Stomach (tissue), 9 donors: Measurements from ENCODE around the gene GAP43. TPM values are rescaled to one million over a fixed set of nuclear protein-coding genes. Genes with fewer than 3 reads are reported as not detected.

ENCODE experiments used
- DNase-seq, 2 donors: peaks; one replicate each; pipeline versions ENCODE4 v3.0.0 to v3.0.0-alpha.2; 2013 to 2019
- H3K27ac ChIP-seq, 5 donors: fragments of 200-600 bp in 4 of 5; sonication (generic) in 4 of 5; one replicate each; pipeline ENCODE4 v1.5.1; 2013 to 2019; ENCODE audit warnings: mild to moderate bottlenecking in 1 of 5, moderate library complexity in 1 of 5
- H3K27me3 ChIP-seq, 3 donors: fragments of 200-600 bp; sonication (generic); one replicate each; pipeline ENCODE4 v1.5.1; 2017 to 2019; ENCODE audit warnings: mixed run types in 1 of 3
- H3K36me3 ChIP-seq, 4 donors: fragments of 200-600 bp; sonication (generic); 1 replicate in 3 of 4; 2 replicates in 1 of 4; pipeline ENCODE4 v1.5.1; 2016 to 2019
- H3K4me1 ChIP-seq, 4 donors: fragments of 200-600 bp; sonication (generic); one replicate each; pipeline ENCODE4 v1.5.1; 2016 to 2019
- H3K4me3 ChIP-seq, 4 donors: fragments of 200-600 bp; sonication (generic) in 3 of 4; one replicate each; pipeline ENCODE4 v1.5.1; 2016 to 2019; ENCODE audit warnings: mild to moderate bottlenecking in 1 of 4
- H3K9me3 ChIP-seq, 4 donors: fragments of 200-600 bp; sonication (generic); one replicate each; pipeline ENCODE4 v1.5.1; 2016 to 2019
- EP300 ChIP-seq: sonication (generic); formaldehyde crosslinking; IDR thresholded peaks from one replicate; pipeline ENCODE4 v1.6.1; 2017; ENCODE audit warnings: antibody characterized with exemption
- POLR2A ChIP-seq, 4 donors: fragments of 450-650 bp; IDR thresholded peaks; one replicate each; pipeline ENCODE4 v1.6.1; 2016; ENCODE audit warnings: antibody characterized with exemption in 4 of 4, control low read depth in 2 of 4, mild to moderate bottlenecking in 1 of 4, moderate library complexity in 1 of 4
- POLR2AphosphoS5 ChIP-seq, 3 donors: sonication (generic); formaldehyde crosslinking; IDR thresholded peaks; one replicate each; pipeline ENCODE4 v1.6.1; 2016; ENCODE audit warnings: antibody characterized with exemption in 3 of 3
- WGBS, 5 donors: extraction: QIAGEN DNeasy Blood & Tissue Kit in 3 of 5; methylation state at CpG; one replicate each; pipeline versions ENCODE4 v1.1.5 to v1.1.7; 2013 to 2018; 5-methylcytosine and 5-hydroxymethylcytosine counted together
- intact Hi-C: fragments of 100-400 bp; cut with DNase I; formaldehyde crosslinking; loops from one replicate; pipeline ENCODE4 v1.15.1; 2023; ENCODE audit warnings: low total_unique reads
- polyA plus RNA-seq, 3 donors: library from polyadenylated mRNA; stranded (reverse); fragments of 200-250 nt; gene quantifications; one replicate each; pipeline ENCODE4 v1.2.3, GENCODE V29; 2013
- total RNA-seq, 5 donors: library from RNA; depleted of rRNA; stranded (reverse); fragments of >200 nt; gene quantifications; one replicate each; pipeline versions ENCODE4 v1.1.0 to v1.2.3, GENCODE V29; 2014 to 2016
- TF ChIP-seq, protein P1 (sequence below), 7 experiments: fragments of 450-650 bp in 4 of 7; fragments of 200-600 bp in 3 of 7; sonication (generic) in 3 of 7; IDR thresholded peaks; one replicate each; pipeline ENCODE4 v1.5.1; 2016 to 2019; ENCODE audit warnings: antibody characterized with exemption in 7 of 7, control low read depth in 2 of 7, mild to moderate bottlenecking in 1 of 7
- donor health status: healthy with polysubstance abuse.
- donor health status: Bipolar disorder and iron deficiency.
- donor health status: healthy.

The GAP43 gene
- total and polyA plus RNA-seq, 8 donors, result 1.00 to 4.8 (median 1.4) TPM; not detected in 2

DNA sequence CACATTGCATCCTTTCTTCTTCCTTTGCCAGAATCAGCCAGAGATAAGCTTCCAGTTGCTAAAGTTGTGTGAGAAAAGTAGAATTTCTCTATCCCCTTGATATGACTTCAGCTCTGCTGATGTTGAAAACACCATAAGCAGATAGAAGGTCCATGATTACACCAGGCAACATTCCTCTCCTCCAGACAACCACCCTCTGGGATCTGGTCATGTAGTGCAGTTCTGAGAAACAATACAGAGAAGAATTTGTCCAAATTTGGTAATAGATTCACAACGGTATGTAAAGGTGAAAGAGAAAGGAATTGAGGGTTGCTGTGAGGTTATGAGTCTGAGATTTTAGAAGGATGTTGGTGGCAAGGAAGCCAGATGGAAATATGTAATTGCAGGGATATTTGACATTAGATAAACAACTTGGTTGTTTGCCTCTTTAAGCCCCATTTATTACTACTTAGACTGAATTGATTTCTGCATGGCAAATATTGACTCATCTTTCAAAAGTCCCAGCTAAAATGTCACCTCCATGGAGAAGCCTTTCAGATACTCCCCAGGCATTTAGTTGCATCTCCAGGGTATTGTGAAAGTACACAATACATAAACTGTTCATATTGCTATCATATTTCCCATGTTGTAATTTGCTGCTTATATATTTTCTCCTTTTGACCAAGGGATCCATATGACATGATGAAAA, 134.9 kb downstream of the GAP43 start:
- H3K4me1 ChIP-seq, result no peaks in the 10 kb centered on the region
- intact Hi-C loops, result no loop called here
- TF ChIP-seq POLR2AphosphoS5 (IDR thresholded peaks at IDR 0.05), result no peak
- TF ChIP-seq, protein P1, sequence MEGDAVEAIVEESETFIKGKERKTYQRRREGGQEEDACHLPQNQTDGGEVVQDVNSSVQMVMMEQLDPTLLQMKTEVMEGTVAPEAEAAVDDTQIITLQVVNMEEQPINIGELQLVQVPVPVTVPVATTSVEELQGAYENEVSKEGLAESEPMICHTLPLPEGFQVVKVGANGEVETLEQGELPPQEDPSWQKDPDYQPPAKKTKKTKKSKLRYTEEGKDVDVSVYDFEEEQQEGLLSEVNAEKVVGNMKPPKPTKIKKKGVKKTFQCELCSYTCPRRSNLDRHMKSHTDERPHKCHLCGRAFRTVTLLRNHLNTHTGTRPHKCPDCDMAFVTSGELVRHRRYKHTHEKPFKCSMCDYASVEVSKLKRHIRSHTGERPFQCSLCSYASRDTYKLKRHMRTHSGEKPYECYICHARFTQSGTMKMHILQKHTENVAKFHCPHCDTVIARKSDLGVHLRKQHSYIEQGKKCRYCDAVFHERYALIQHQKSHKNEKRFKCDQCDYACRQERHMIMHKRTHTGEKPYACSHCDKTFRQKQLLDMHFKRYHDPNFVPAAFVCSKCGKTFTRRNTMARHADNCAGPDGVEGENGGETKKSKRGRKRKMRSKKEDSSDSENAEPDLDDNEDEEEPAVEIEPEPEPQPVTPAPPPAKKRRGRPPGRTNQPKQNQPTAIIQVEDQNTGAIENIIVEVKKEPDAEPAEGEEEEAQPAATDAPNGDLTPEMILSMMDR (IDR thresholded peaks at IDR 0.05), result no peak
- no peak for TF ChIP-seq EP300
- TF ChIP-seq POLR2A (IDR thresholded peaks at IDR 0.05), result no peak
- 53 to 69% (median 59%) methylated on average over 1 of the region's 1 CpG for WGBS, 5 donors
- H3K9me3 ChIP-seq, result peaks cover 0 to 6% (median 2%) of the 10 kb centered on the region in 4 donors
- no peak overlapping the region for H3K4me3 ChIP-seq
- no peaks in the 10 kb centered on the region for H3K36me3 ChIP-seq
- no peak overlapping the region for H3K27ac ChIP-seq
- no peaks in the 10 kb centered on the region for H3K27me3 ChIP-seq
- no peak for DNase-seq

DNA sequence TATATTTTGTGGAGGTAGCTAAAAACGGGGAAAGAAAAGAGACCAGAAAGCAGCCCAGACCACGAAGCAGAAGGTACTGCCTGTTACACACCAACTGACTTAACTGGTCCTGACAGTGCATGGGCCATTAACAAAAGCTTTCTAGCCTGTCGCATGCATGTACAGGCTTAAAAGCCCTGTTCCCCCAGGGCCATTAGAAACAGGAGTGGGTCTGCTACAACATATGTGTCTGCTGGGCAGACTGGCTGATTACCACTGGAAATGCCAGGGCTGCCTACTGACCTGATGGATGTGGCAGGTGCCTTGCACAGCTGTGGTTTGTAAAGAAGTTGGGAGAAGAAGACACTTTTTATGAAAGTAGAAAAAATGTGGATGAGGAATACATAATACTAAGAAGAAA, 137.4 kb downstream of the GAP43 start:
- intact Hi-C loops, result no loop called here
- WGBS, 5 donors, result 76 to 89% (median 82%) methylated on average over 3 of the region's 3 CpGs
- no peaks in the 10 kb centered on the region for H3K36me3 ChIP-seq
- no peaks in the 10 kb centered on the region for H3K4me1 ChIP-seq
- no peak for TF ChIP-seq EP300
- no peak for TF ChIP-seq POLR2AphosphoS5 (IDR thresholded peaks at IDR 0.05)
- no peak for TF ChIP-seq POLR2A (IDR thresholded peaks at IDR 0.05)
- TF ChIP-seq, protein P1 (IDR thresholded peaks at IDR 0.05), result no peak
- peak in 1 of 2 donors; percentile 4 for DNase-seq
- H3K9me3 ChIP-seq, result no peaks in the 10 kb centered on the region
- no peak overlapping the region for H3K27ac ChIP-seq
- no peaks in the 10 kb centered on the region for H3K27me3 ChIP-seq
- no peak overlapping the region for H3K4me3 ChIP-seq

DNA sequence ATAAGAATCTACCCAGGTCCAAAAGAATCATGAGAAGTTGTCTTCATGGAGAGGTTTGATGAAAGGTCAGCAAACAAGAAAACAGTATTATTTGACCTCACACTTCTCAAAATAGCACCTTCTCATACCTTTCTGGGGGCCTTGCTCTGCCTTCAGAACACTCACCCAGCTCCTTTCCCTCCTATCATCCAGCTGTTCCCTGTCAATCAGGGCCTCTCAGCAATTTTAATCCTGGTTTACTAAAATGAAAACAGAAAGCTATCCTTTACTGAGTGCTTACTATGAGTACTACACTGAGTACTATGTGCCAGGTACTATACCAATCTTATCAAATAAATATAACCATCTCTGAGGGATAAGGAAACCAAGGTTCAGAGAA, 138.6 kb downstream of the GAP43 start:
- H3K27ac ChIP-seq, result no peak overlapping the region
- no peaks in the 10 kb centered on the region for H3K4me1 ChIP-seq
- no peaks in the 10 kb centered on the region for H3K9me3 ChIP-seq
- intact Hi-C loops, result no loop called here
- H3K27me3 ChIP-seq, result no peaks in the 10 kb centered on the region
- TF ChIP-seq EP300 (no peak), POLR2AphosphoS5 (IDR thresholded peaks at IDR 0.05) (no peak), POLR2A (IDR thresholded peaks at IDR 0.05) (no peak)
- TF ChIP-seq, protein P1 (IDR thresholded peaks at IDR 0.05), result no peak
- H3K36me3 ChIP-seq, result no peaks in the 10 kb centered on the region
- DNase-seq, result no peak
- H3K4me3 ChIP-seq, result no peak overlapping the region

DNA sequence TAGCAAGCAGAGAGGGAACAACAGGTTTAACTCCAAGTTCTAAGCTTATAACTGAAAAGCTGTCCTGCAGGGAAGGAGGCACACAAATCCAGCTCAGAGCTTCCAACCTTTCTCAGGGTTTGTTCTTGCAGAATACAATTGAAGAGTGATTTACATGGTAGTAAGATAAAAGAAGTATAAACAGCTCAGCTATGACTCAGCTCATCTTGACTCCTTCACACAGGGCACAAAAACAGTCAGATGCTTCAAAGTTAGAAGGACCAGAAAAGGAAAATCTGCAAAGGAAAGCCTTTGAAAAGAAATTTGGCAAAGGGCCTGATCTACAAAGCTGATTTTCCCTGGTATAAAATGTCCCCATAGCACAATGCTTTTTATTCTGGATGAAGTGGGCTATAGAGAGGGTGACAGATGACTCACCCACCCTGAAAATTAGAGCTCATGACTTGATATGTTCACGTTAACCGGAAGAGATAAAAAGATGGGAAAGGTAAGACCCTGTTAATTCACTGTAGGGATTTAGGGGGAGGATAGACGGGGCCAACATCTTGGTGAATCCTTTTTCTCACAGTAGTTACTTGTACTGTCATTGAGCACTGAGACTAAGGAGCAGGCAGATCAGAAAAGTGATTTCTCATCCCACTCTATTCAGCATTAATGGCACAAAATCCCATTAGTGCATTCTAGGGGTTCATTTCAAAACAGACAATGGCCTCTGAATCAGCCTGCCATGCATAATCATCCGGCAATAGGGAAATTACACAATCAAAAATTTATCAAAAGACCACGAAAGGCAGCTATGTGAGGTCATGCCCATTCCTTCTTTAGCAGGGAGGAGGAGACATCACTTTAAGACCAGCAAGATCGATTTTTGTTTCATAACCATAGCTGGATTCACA, 143.5 kb downstream of the GAP43 start:
- Histone ChIP-seq H3K4me1 (no peaks in the 10 kb centered on the region), H3K36me3 (no peaks in the 10 kb centered on the region), H3K9me3 (no peaks in the 10 kb centered on the region), H3K4me3 (no peak overlapping the region), H3K27ac (no peak overlapping the region), H3K27me3 (no peaks in the 10 kb centered on the region)
- TF ChIP-seq EP300, result no peak
- no peak for TF ChIP-seq POLR2AphosphoS5 (IDR thresholded peaks at IDR 0.05)
- TF ChIP-seq, protein P1 (IDR thresholded peaks at IDR 0.05), result no peak
- no peak for TF ChIP-seq POLR2A (IDR thresholded peaks at IDR 0.05)
- no peak for DNase-seq
- WGBS, 5 donors, result 70 to 82% (median 74%) methylated on average over 6 of the region's 6 CpGs
- intact Hi-C loops, result no loop called here
